Measurements from ENCODE around the gene CAB39L. TPM values are rescaled to one million over a fixed set of nuclear protein-coding genes. Genes with fewer than 3 reads are reported as not detected.
A peak's percentile ranks its signal among the peaks of the same experiment; 100 is the strongest.

The CAB39L gene
- total and polyA plus RNA-seq, 9 of the 15 experiments (the other 6 are each of a cell fraction or from before 2014, with no cell fraction given): 1.1 to 4.2 (median 2.6) TPM

DNA sequence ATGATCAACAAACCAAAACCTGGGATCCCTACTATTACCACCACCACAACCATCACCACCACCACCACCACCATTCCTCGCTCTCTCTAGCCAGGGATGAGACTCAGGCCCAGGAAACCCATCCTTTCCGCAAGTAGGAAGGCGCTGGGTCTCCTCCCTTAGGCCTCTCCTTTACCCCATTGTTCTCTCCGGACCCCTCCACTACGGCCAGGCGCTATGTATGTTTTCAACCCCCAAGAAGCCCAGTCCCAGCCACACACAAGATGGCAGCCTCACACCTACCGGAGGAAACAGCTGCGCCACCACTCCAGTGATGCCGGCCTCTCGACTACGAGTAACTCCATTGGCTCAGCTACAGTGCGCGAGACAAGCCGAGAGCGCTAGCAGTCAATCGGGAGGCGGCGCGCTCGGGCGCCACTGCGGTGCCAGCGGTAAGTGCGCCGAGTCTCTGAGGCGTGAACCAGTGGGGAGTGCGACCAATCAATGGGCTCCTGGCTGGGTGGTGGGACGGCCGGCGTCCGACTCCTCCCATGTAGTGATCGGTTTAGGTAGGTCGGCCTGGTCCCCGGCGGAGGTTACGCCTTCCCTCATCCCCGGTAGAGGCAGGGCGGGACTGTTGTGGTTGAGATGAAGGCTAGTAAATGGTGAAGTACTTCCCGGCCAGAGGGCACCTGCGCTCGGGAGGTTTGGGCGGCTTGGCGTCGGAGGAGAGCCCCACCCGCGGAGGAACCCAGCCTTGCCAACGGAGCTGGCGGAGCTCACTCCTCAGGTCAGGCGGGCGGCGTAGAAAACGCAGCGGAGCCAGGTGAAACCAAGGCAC, at the start of gene CAB39L, which contains the start of gene SETDB2 (continued):
- TF ChIP-seq, protein P1, sequence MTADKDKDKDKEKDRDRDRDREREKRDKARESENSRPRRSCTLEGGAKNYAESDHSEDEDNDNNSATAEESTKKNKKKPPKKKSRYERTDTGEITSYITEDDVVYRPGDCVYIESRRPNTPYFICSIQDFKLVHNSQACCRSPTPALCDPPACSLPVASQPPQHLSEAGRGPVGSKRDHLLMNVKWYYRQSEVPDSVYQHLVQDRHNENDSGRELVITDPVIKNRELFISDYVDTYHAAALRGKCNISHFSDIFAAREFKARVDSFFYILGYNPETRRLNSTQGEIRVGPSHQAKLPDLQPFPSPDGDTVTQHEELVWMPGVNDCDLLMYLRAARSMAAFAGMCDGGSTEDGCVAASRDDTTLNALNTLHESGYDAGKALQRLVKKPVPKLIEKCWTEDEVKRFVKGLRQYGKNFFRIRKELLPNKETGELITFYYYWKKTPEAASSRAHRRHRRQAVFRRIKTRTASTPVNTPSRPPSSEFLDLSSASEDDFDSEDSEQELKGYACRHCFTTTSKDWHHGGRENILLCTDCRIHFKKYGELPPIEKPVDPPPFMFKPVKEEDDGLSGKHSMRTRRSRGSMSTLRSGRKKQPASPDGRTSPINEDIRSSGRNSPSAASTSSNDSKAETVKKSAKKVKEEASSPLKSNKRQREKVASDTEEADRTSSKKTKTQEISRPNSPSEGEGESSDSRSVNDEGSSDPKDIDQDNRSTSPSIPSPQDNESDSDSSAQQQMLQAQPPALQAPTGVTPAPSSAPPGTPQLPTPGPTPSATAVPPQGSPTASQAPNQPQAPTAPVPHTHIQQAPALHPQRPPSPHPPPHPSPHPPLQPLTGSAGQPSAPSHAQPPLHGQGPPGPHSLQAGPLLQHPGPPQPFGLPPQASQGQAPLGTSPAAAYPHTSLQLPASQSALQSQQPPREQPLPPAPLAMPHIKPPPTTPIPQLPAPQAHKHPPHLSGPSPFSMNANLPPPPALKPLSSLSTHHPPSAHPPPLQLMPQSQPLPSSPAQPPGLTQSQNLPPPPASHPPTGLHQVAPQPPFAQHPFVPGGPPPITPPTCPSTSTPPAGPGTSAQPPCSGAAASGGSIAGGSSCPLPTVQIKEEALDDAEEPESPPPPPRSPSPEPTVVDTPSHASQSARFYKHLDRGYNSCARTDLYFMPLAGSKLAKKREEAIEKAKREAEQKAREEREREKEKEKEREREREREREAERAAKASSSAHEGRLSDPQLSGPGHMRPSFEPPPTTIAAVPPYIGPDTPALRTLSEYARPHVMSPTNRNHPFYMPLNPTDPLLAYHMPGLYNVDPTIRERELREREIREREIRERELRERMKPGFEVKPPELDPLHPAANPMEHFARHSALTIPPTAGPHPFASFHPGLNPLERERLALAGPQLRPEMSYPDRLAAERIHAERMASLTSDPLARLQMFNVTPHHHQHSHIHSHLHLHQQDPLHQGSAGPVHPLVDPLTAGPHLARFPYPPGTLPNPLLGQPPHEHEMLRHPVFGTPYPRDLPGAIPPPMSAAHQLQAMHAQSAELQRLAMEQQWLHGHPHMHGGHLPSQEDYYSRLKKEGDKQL (CRISPR knock-in tag; IDR thresholded peaks at IDR 0.05; ENCODE audit: borderline replicate concordance): no peak
- TF ChIP-seq IFI16 (CRISPR knock-in tag; IDR thresholded peaks at IDR 0.05): no peak
- TF ChIP-seq ZNF347 (CRISPR knock-in tag; IDR thresholded peaks at IDR 0.05; ENCODE audit: low read depth): no peak
- TF ChIP-seq, protein P2, sequence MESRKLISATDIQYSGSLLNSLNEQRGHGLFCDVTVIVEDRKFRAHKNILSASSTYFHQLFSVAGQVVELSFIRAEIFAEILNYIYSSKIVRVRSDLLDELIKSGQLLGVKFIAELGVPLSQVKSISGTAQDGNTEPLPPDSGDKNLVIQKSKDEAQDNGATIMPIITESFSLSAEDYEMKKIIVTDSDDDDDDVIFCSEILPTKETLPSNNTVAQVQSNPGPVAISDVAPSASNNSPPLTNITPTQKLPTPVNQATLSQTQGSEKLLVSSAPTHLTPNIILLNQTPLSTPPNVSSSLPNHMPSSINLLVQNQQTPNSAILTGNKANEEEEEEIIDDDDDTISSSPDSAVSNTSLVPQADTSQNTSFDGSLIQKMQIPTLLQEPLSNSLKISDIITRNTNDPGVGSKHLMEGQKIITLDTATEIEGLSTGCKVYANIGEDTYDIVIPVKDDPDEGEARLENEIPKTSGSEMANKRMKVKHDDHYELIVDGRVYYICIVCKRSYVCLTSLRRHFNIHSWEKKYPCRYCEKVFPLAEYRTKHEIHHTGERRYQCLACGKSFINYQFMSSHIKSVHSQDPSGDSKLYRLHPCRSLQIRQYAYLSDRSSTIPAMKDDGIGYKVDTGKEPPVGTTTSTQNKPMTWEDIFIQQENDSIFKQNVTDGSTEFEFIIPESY (CRISPR knock-in tag; IDR thresholded peaks at IDR 0.05): peak; percentile 52; the same call in 1 of the 2 replicates
- peak; percentile 68; the same call in 1 of the 2 replicates for TF ChIP-seq CC2D1A (IDR thresholded peaks at IDR 0.05)
- no peak for TF ChIP-seq SMARCE1 (IDR thresholded peaks at IDR 0.05)
- TF ChIP-seq NFYB (IDR thresholded peaks at IDR 0.05; ENCODE audit: extremely low read depth, insufficient read length): peak; percentile 58
- no peak for TF ChIP-seq SMARCA4 (IDR thresholded peaks at IDR 0.05)
- no peak for TF ChIP-seq ILK (tag; IDR thresholded peaks at IDR 0.05; ENCODE audit: borderline replicate concordance, low read depth)
- no peak for TF ChIP-seq KLF16 (IDR thresholded peaks at IDR 0.05)
- TF ChIP-seq, protein P3, sequence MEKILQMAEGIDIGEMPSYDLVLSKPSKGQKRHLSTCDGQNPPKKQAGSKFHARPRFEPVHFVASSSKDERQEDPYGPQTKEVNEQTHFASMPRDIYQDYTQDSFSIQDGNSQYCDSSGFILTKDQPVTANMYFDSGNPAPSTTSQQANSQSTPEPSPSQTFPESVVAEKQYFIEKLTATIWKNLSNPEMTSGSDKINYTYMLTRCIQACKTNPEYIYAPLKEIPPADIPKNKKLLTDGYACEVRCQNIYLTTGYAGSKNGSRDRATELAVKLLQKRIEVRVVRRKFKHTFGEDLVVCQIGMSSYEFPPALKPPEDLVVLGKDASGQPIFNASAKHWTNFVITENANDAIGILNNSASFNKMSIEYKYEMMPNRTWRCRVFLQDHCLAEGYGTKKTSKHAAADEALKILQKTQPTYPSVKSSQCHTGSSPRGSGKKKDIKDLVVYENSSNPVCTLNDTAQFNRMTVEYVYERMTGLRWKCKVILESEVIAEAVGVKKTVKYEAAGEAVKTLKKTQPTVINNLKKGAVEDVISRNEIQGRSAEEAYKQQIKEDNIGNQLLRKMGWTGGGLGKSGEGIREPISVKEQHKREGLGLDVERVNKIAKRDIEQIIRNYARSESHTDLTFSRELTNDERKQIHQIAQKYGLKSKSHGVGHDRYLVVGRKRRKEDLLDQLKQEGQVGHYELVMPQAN (IDR thresholded peaks at IDR 0.05; ENCODE audit: borderline replicate concordance): no peak
- TF ChIP-seq GABPA (tag; conservative IDR thresholded peaks at IDR 0.05; ENCODE audit: low read depth): peak; percentile 89
- no peak for TF ChIP-seq NR1H2 (CRISPR knock-in tag; IDR thresholded peaks at IDR 0.05)
- TF ChIP-seq KHSRP (IDR thresholded peaks at IDR 0.05): no peak
- no peak for TF ChIP-seq ETS2 (tag; IDR thresholded peaks at IDR 0.05; ENCODE audit: borderline replicate concordance, poor library complexity, severe bottlenecking)
- no peak for TF ChIP-seq SMC3 (conservative IDR thresholded peaks at IDR 0.05; ENCODE audit: insufficient read depth, low read depth, low read length)
- no peak; the same call in 1 of the 2 replicates for TF ChIP-seq STAG1 (CRISPR knock-in tag; IDR thresholded peaks at IDR 0.05; ENCODE audit: borderline replicate concordance)
- no peak for TF ChIP-seq NR2F6 (CRISPR knock-in tag; IDR thresholded peaks at IDR 0.05)
- TF ChIP-seq ZNF212 (CRISPR knock-in tag; IDR thresholded peaks at IDR 0.05): no peak

Data from K562 (cell line).